K562 (cell line): Measurements from ENCODE around the gene SHISA9. TPM values are rescaled to one million over a fixed set of nuclear protein-coding genes. Genes with fewer than 3 reads are reported as not detected.

Source experiments
- BDP1 ChIP-seq: IDR thresholded peaks from 3 replicates; pipeline ENCODE4 v1.6.1; 2011; ENCODE audit not compliant: insufficient read length, insufficient read depth
- ZNF184 ChIP-seq: sonication (generic); formaldehyde crosslinking; IDR thresholded peaks from 2 replicates; pipeline ENCODE4 v1.5.0; 2020; ENCODE audit warnings: missing genetic modification reagents
- polyA plus RNA-seq, 8 experiments: library from polyadenylated mRNA; depleted of rRNA in 4 of 8; stranded (reverse) in 5 of 8; unstranded in 3 of 8; fragments of >200 nt; fragmentation: Nextera tagmentation in 2 of 8; fragmentation: Illumina TruSeq in 1 of 8; extraction: Ambion mirVana in 2 of 8; extraction: Trizol in 1 of 8; gene quantifications; 2 replicates each; pipeline versions ENCODE4 v1.2.1 to v1.2.3, GENCODE V29; 2011 to 2014; ENCODE audit warnings: inconsistent platforms in 1 of 8, missing spikeins in 1 of 8
- total RNA-seq, 7 experiments: library from RNA; depleted of rRNA in 6 of 7; stranded (reverse); fragments of >200 nt in 6 of 7; fragmentation: Illumina TruSeq in 2 of 7; extraction: Trizol in 2 of 7; gene quantifications; 2 replicates each; pipeline versions ENCODE4 v1.2.1 to v1.2.3, GENCODE V29; 2011 to 2021; ENCODE audit warnings: low replicate concordance in 1 of 7
- TF ChIP-seq, protein P1 (sequence below), 2 experiments: IDR thresholded peaks in 1 of 2; conservative IDR thresholded peaks in 1 of 2; 2 replicates each; pipeline ENCODE4 v1.6.1; 2016; ENCODE audit warnings: low read depth in 2 of 2, mild to moderate bottlenecking in 1 of 2, missing compliant biosample characterization in 1 of 2, missing genetic modification characterization in 1 of 2, moderate library complexity in 1 of 2
- TF ChIP-seq, protein P2 (sequence below): fragments of 200-800 bp; sonication (Bioruptor generic); IDR thresholded peaks from 2 replicates; pipeline ENCODE4 v1.6.1; 2016; ENCODE audit warnings: missing genetic modification characterization, missing compliant biosample characterization

Gene SHISA9
- total and polyA plus RNA-seq, 9 of the 15 experiments (the other 6 are each of a cell fraction or from before 2014, with no cell fraction given): under 0.01 to 0.16 (median 0.01) TPM; not detected in 6

DNA sequence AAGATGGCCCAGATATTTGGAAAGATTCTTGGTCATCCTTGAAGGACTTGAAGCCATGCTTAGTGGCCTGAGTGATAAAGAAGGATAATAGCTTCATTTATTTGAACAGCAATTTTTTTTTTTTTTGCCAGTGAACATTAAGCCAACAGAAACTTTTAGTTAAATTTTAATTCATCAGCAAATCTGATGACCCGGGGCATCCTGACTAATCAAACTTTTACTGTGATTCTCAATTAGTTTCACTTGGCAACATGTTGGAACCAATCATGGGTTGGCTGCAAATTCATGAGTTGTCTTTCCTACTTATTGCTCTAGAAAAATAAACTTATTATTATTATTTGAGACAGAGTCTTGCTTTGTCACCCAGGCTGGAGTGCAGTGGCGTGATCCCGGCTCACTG, 74.4 kb downstream of the SHISA9 start (continued):
- TF ChIP-seq, protein P1, sequence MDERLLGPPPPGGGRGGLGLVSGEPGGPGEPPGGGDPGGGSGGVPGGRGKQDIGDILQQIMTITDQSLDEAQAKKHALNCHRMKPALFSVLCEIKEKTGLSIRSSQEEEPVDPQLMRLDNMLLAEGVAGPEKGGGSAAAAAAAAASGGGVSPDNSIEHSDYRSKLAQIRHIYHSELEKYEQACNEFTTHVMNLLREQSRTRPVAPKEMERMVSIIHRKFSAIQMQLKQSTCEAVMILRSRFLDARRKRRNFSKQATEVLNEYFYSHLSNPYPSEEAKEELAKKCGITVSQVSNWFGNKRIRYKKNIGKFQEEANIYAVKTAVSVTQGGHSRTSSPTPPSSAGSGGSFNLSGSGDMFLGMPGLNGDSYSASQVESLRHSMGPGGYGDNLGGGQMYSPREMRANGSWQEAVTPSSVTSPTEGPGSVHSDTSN (CRISPR knock-in tag; IDR thresholded peaks at IDR 0.05; ENCODE audit: low read depth): no peak
- TF ChIP-seq, protein P1 (tag; conservative IDR thresholded peaks at IDR 0.05; ENCODE audit: low read depth): no peak
- TF ChIP-seq BDP1: no peak
- TF ChIP-seq, protein P2, sequence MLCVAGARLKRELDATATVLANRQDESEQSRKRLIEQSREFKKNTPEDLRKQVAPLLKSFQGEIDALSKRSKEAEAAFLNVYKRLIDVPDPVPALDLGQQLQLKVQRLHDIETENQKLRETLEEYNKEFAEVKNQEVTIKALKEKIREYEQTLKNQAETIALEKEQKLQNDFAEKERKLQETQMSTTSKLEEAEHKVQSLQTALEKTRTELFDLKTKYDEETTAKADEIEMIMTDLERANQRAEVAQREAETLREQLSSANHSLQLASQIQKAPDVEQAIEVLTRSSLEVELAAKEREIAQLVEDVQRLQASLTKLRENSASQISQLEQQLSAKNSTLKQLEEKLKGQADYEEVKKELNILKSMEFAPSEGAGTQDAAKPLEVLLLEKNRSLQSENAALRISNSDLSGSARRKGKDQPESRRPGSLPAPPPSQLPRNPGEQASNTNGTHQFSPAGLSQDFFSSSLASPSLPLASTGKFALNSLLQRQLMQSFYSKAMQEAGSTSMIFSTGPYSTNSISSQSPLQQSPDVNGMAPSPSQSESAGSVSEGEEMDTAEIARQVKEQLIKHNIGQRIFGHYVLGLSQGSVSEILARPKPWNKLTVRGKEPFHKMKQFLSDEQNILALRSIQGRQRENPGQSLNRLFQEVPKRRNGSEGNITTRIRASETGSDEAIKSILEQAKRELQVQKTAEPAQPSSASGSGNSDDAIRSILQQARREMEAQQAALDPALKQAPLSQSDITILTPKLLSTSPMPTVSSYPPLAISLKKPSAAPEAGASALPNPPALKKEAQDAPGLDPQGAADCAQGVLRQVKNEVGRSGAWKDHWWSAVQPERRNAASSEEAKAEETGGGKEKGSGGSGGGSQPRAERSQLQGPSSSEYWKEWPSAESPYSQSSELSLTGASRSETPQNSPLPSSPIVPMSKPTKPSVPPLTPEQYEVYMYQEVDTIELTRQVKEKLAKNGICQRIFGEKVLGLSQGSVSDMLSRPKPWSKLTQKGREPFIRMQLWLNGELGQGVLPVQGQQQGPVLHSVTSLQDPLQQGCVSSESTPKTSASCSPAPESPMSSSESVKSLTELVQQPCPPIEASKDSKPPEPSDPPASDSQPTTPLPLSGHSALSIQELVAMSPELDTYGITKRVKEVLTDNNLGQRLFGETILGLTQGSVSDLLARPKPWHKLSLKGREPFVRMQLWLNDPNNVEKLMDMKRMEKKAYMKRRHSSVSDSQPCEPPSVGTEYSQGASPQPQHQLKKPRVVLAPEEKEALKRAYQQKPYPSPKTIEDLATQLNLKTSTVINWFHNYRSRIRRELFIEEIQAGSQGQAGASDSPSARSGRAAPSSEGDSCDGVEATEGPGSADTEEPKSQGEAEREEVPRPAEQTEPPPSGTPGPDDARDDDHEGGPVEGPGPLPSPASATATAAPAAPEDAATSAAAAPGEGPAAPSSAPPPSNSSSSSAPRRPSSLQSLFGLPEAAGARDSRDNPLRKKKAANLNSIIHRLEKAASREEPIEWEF (CRISPR knock-in tag): no peak
- no peak for TF ChIP-seq ZNF184
- TF ChIP-seq, all 486 proteins: peak for 0
